Lower leg skin (tissue), 4 donors: Measurements from ENCODE around the gene HOXC9. TPM values are rescaled to one million over a fixed set of nuclear protein-coding genes. Genes with fewer than 3 reads are reported as not detected.
A peak's percentile ranks its signal among the peaks of the same experiment; 100 is the strongest.

Experiments used
- DNase-seq, 2 donors: peaks; one replicate each; pipeline ENCODE4 v3.0.0-alpha.2; 2019; ENCODE audit warnings: low spot score in 2 of 2
- H3K4me3 ChIP-seq: fragments of 200-600 bp; sonication (generic); 2 replicates; pipeline ENCODE4 v1.5.1; 2017; ENCODE audit warnings: mild to moderate bottlenecking, low read depth; ENCODE audit not compliant: poor library complexity, severe bottlenecking
- POLR2A ChIP-seq, 2 donors: fragments of 450-650 bp; IDR thresholded peaks; one replicate each; pipeline ENCODE4 v1.6.1; 2016 to 2017; ENCODE audit warnings: antibody characterized with exemption in 2 of 2, mild to moderate bottlenecking in 1 of 2, moderate library complexity in 1 of 2
- WGBS, 2 donors: methylation state at CpG; one replicate each; pipeline ENCODE4 v1.1.5; 2018; 5-methylcytosine and 5-hydroxymethylcytosine counted together
- intact Hi-C: fragments of 100-400 bp; cut with DNase I; formaldehyde crosslinking; loops from one replicate; pipeline ENCODE4 v1.15.0; 2023; ENCODE audit warnings: low total_unique reads
- total RNA-seq, 4 donors: library from RNA; depleted of rRNA; stranded (reverse); fragments of >200 nt; gene quantifications; one replicate each; pipeline ENCODE4 v1.1.0, GENCODE V29; 2016
- TF ChIP-seq, protein P1 (sequence below), 3 donors: fragments of 450-650 bp; IDR thresholded peaks; one replicate each; pipeline ENCODE4 v1.5.1; 2016; ENCODE audit warnings: antibody characterized with exemption in 3 of 3, mild to moderate bottlenecking in 3 of 3, moderate library complexity in 2 of 3

The HOXC9 gene
- total RNA-seq, 4 donors from 2014 or later, result 9.6 to 16.8 (median 11.7) TPM

DNA sequence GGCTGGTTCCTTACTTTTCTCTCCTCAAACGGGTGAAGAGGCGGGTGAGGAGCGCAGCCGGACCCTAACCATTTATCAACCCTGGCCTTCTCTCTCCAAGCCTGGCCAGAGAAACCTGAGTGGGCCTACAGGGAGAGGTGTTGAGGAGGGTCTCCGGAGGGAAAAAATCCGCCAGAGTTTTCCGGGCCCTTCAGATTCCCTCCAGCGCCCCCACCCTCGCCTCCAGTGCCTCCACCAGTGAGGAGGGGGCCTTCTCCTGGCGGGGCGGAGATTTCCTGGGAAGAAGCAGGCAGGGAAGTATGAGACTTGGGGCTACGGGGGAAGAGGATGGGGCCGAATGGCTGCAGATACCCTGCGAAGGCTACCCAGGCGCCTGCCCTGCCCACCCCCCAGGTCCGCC, 31.5 kb downstream of the HOXC9 start:
- WGBS, 2 donors, result 71 to 78% methylated on average over 16 of the region's 16 CpGs
- intact Hi-C loops, result loop anchor here (5.0 kb wide), 1 partner anchor 161 kb away; no protein-coding TSS in a partner anchor
- DNase-seq, result no peak

DNA sequence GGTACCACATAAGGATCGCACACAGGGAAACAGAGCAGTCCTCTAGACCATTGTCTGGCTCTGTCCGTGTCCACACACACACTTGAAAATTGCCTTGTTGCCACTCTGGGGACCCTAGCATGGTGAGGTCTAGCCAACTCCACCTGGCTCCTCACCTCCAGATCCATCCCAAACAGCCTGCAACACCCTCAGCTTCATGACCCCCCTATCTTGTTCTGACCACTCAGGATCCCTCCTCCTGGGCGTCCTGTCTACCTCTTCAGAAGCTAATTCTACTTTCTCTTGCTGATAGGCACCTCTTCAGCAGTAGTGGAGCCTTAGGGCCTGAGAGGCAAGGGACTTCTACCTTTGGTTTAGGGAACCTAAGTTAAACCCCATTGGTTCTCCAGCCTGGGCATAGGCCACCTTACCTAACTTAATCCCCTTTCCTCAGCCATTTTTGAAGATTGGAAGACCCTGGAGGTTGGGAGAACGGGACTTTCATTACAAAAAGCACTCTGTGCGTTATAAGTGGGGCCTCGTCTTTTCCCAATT, 32.2 kb downstream of the HOXC9 start:
- intact Hi-C loops, result loop anchor here (5.0 kb wide), 1 partner anchor 160 kb away; no protein-coding TSS in a partner anchor
- H3K4me3 ChIP-seq, result no peak overlapping the region
- no peak for DNase-seq
- no peak for TF ChIP-seq POLR2A (IDR thresholded peaks at IDR 0.05)
- TF ChIP-seq, protein P1, sequence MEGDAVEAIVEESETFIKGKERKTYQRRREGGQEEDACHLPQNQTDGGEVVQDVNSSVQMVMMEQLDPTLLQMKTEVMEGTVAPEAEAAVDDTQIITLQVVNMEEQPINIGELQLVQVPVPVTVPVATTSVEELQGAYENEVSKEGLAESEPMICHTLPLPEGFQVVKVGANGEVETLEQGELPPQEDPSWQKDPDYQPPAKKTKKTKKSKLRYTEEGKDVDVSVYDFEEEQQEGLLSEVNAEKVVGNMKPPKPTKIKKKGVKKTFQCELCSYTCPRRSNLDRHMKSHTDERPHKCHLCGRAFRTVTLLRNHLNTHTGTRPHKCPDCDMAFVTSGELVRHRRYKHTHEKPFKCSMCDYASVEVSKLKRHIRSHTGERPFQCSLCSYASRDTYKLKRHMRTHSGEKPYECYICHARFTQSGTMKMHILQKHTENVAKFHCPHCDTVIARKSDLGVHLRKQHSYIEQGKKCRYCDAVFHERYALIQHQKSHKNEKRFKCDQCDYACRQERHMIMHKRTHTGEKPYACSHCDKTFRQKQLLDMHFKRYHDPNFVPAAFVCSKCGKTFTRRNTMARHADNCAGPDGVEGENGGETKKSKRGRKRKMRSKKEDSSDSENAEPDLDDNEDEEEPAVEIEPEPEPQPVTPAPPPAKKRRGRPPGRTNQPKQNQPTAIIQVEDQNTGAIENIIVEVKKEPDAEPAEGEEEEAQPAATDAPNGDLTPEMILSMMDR (IDR thresholded peaks at IDR 0.05), result no peak
- whole genome bisulfite sequencing, 2 donors, result 44 to 47% methylated on average over 6 of the region's 6 CpGs

More for the DNA sequence above, 31.5 kb downstream of the HOXC9 start:
- TF ChIP-seq, protein P1 (IDR thresholded peaks at IDR 0.05), result no peak
- H3K4me3 ChIP-seq, result no peak overlapping the region

DNA sequence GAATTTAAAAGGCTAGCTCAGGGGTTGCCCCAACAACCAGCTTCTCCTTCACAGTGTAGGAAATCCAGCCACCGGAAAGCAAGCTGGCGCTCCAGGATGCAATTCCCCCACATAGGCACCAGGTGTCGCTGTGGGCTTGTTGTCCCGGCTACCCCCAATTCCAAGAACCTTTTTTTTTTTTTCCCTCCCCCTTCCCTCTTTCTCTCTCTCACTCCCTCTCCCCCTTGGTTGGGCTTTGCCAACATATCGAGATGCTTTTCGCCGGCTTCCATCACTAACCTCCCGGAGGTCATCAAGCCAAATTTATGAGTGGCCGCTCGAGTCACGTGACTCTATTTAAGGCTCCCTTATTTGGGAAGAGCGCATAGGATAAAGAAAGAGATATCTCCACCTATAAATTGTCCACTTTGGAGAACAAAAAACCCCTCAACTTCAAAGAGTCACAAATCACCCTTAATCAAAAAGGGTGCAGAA, 32.7 kb downstream of the HOXC9 start, which contains the start of gene HOXC5:
HOXC5 (plus strand) TSS at position 424 of the 474 bp plus-strand sequence. CDS start 73 bp downstream, outside the sequence.
- H3K4me3 ChIP-seq, result no peak within 1 kb of the TSS
- DNase-seq, result peak in 1 of 2 donors; percentile 97
- 1% methylated on average over 12 of the region's 12 CpGs for WGBS, 2 donors
- no peak for TF ChIP-seq POLR2A (IDR thresholded peaks at IDR 0.05)
- TF ChIP-seq, protein P1 (IDR thresholded peaks at IDR 0.05), result peak in 1 of 3 donors; percentile 88
- intact Hi-C loops, result loop anchor here (5.0 kb wide), 1 partner anchor 160 kb away; no protein-coding TSS in a partner anchor

DNA sequence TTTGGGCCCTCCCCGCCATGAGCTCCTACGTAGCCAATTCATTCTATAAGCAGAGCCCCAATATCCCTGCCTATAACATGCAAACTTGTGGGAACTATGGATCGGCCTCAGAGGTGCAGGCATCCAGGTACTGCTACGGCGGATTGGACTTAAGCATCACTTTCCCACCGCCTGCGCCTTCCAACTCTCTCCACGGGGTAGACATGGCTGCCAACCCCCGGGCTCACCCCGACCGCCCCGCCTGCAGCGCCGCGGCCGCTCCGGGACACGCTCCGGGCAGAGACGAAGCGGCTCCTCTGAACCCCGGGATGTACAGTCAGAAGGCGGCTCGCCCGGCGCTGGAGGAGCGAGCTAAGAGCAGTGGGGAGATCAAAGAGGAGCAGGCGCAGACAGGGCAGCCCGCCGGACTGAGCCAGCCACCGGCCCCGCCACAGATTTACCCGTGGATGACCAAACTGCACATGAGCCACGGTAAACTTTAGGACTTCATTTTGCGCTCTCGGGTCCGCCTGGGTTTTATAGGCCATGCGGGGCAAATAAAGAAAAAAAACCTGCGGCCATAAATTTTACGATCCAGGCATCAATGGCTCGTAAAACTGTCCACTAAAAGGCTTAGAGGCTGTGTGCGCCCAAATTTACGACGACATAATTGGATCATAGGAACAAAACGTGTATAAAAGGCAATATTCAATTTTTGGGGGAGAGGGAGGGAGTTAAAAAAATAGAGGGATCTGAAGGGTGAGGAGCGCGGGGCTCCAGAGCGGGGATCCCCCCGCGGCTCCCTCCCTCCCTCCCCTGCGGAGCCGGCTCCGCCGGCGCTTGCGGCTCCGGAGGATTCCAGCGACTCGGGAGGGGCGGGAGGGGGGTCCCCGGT, 33.4 kb downstream of the HOXC9 start:
- intact Hi-C loops, result loop anchor here (5.0 kb wide), 1 partner anchor 159 kb away; no protein-coding TSS in a partner anchor
- H3K4me3 ChIP-seq, result no peak overlapping the region
- TF ChIP-seq, protein P1 (IDR thresholded peaks at IDR 0.05), result no peak
- no peak for TF ChIP-seq POLR2A (IDR thresholded peaks at IDR 0.05)
- DNase-seq, result no peak
- 1% methylated on average over 55 to 58 of the region's 61 CpGs for WGBS, 2 donors

DNA sequence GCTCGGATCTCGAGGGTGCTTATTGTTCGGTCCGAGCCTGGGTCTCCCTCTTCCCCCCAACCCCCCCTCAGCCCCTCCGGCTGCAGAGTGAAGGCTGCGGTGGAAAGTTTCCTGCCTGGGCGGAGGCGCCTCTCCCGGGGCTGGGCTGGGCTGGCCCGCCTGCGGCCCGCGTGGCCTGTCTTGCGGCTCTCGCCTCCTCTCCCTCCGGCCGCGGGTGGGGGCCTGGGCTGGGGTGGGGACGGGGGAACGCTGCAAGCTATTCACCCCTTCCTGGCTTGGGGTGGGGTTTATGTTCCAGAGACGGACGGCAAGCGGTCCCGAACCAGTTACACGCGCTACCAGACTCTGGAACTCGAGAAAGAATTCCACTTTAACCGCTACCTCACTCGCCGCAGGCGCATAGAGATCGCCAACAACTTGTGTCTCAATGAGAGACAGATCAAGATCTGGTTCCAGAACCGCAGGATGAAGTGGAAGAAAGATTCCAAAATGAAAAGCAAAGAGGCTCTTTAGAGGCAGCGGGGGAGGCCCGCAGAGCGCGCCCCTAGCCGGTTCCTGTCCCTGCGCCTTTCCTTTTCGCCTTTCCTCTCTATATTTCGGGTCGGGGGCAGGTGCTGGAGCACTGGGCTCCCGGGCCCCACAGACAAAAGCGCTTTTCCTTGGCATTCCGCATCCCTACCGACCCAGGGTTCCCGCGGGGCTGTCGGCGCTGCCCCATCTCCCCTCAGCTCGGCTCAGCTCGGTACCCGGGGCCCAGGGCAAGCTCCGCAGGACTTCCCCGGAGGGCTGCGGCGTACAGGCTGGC, 34.2 kb downstream of the HOXC9 start:
- H3K4me3 ChIP-seq, result no peak overlapping the region
- no peak for DNase-seq
- TF ChIP-seq POLR2A (IDR thresholded peaks at IDR 0.05), result no peak
- TF ChIP-seq, protein P1 (IDR thresholded peaks at IDR 0.05), result no peak
- WGBS, 2 donors, result 25 to 29% methylated on average over 32 to 54 of the region's 57 CpGs
- intact Hi-C loops, result loop anchor here (5.0 kb wide), 1 partner anchor 158 kb away; no protein-coding TSS in a partner anchor
